Kidney capillary endothelial cell (primary cell): Measurements from ENCODE around the gene PLSCR3.

Source experiments
- DNase-seq: peaks from one replicate; pipeline ENCODE4 v3.0.0-alpha.2; 2018; ENCODE audit warnings: low spot score

PLSCR3 gene

GRCh38 chr17:7394452-7395191, at the start of gene PLSCR3:
Gene PLSCR3 (minus strand): TSS chr17:7394525. CDS start chr17:7394110, 415 bp downstream.
- DNase-seq: peak; percentile 77

- no peak for DNase-seq
Measured at GRCh38 chr17:7443499-7444485, 49.5 kb upstream of the PLSCR3 start.

- DNase-seq: no peak
Measured at GRCh38 chr17:7442142-7442541, 47.8 kb upstream of the PLSCR3 start.

GRCh38 chr17:7441266-7441665, 46.9 kb upstream of the PLSCR3 start:
- no peak for DNase-seq

- no peak for DNase-seq
Measured at GRCh38 chr17:7440834-7441195, 46.5 kb upstream of the PLSCR3 start.

DNA sequence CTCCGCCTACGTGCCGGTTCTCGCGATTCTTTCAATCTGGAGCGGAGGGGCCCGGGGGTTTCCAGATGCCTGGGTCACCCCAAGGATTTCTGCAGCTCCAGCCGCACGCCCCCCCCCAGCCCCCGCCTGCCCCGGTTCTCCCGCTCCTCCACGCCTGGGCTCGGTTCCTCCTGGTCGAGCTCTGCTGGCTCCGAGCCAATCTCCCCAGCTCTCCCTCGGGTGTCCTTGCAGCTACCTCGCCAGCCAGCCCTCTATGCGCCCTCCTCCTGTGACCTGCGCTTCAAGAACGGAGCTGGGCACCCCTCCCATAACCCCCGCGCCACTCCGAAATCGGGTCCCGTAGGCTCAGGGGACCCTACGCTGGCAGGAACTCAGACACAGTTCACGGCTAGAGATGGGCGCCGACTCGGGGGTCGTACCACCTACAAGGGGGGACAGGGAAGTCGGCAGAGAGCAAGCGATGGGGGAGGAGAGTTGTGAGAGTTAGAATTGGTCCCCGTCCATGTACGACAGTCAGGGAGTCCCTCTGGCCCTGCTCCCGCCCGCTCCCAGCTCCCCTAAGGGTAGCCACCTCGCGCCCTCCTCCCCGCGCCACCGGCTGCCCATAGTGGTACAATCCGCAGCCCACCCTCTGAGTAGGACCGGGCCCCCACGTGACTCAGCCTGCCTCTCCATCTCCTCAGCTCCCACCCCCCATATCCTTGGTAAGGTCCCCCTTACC, 45.9 kb upstream of the PLSCR3 start:
- no peak for DNase-seq

DNA sequence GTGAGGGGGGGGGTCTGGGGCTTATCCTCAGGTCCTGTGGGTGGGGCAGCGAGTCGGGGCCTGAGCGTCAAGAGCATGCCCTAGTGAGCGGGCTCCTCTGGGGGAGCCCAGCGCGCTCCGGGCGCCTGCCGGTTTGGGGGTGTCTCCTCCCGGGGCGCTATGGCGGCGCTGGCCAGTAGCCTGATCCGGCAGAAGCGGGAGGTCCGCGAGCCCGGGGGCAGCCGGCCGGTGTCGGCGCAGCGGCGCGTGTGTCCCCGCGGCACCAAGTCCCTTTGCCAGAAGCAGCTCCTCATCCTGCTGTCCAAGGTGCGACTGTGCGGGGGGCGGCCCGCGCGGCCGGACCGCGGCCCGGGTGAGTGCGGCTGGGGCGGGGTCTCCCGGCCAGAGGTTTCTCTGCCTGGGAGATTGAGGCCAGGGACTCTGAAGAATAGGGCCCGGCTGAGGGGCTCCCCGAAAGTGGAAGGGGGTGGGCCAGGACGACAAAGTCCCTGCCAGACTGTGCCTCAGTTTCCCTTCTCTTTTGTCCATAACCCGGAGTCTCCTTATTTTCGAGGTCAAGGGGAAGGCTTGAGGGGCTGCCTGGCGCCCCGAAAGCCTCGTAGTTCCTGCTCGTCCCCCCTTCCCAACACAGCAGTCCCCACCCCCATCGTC, 45.3 kb upstream of the PLSCR3 start, which contains the start of gene FGF11:
Gene FGF11, plus strand, starts transcription at position 51 of the 651 bp plus-strand sequence. Its CDS starts 109 bp downstream, at position 160.
- no peak for DNase-seq

DNA sequence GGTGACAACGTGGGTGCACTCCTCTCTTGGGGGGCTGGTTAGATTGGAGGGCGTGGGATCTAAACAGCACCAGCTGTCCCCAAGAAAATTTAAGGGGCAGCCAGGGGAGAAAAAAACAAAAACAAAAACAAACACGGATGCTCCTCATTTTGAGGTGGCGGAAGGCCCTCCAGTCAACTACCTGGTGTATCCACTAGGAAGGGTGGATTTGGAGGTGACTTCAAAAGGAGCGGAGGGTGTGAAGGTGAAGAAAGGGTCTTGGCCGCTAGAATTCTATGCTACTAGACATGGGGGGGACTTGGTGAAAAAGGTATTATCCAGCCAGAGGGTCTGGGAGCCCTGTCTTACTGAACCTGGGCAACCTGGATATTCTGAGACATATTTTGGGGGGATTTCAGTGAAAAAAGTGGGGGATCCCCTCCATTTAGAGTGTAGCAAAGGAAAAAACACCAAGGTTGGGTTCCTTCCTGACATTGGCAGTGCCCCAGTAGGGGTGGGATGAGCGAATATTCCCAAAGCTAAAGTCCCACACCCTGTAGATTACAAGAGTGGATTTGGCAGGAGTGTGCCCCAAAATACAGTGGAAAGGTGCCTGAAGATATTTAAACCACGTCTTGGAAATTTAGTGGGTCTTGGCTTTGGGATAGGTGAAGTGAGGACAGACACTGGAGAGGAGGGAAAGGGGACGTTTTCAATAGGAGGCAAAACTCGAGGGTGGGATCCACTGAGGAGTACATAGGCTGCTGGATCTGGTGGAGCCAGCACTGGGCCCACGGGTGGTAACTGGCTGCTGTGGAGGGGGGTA, 44.5 kb upstream of the PLSCR3 start:
- DNase-seq: no peak

DNA sequence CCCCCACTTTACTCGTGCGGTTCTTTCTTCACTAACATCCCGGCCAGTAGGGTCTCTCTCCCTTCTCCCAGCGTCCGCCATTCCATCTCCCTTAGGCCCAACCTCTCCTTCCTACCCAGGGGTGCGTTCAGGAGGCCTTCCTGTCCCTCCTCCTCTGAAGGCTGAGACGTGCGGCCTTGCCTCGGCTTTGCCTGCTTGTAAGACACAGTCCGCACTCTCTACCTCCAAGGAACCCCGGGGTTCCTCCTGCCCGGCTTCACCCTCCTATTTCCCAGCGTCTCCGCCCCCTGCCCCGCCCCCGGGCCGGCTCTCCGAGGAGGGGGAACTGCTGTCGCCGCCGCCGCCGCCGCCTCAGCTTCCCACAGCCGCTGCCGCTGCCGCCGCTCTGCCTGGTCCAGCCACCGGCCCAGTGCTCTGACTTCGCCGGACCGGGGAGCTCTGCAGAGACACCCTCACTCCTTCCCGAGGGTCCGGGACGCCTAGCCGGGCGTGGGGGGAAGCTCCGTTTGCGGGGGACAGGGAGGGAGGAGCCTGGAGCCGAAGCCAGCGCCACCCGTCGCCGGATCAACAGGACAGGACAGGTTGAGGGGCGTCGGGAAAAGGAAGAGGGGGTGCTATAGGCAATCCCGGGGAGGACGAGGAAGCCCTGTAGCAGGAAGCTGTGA, 43.8 kb upstream of the PLSCR3 start:
- DNase-seq: no peak

DNA sequence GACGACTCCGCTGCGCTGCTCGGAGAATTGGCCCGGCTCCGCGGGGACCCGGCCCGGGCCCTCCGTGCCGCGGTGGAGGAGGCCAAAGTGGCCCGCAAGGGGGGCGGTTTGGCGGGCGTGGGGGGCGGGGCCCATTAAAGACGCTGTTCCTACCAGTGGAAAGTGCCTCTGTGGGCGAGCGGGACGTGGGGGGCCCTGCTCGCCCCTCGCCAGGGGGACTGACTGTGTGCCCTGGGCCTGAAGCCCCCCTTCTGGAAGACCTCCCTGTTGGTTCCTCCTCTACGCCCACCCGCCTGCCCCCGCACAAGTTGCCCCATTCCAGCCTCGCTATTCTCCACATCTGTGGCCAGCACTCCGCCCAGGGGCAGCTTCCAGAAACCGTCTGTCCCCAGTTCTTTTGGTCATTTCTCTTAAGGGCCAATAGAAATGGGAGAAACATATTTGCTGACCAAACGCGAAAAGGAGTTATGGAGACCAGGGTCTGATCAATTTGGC, 43.1 kb upstream of the PLSCR3 start:
- no peak for DNase-seq

DNA sequence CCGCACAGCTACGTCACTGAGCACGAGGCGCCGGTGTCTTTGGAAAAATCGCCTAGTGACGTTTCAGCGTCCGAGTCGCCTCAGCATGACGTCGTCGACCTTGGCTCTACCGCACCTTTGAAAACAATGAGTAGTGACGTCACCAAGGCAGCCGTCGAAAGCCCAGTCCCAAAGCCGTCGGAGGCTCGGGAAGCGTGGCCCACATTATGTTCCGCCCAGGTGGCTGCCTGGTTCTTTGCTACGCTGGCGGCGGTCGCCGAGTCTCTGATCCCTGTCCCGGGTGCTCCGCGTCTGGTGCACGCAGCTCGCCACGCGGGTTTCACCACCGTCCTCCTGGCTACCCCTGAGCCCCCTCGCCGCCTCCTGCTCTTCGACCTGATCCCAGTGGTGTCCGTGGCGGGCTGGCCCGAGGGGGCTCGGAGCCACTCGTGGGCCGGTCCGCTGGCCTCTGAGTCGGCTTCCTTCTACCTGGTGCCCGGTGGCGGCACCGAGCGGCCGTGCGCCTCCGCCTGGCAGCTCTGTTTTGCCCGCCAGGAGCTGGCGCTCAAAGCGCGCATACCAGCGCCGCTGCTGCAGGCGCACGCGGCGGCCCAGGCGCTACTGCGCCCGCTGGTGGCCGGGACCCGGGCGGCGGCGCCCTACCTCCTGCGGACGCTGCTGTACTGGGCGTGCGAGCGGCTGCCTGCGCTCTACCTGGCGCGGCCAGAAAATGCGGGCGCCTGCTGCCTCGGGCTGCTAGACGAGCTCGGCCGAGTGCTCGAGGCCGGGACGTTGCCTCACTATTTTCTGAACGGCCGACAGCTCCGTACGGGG, 42.4 kb upstream of the PLSCR3 start:
- DNase-seq: peak; percentile 78

- no peak for DNase-seq
Measured at GRCh38 chr17:7435676-7436555, 41.6 kb upstream of the PLSCR3 start.

DNA sequence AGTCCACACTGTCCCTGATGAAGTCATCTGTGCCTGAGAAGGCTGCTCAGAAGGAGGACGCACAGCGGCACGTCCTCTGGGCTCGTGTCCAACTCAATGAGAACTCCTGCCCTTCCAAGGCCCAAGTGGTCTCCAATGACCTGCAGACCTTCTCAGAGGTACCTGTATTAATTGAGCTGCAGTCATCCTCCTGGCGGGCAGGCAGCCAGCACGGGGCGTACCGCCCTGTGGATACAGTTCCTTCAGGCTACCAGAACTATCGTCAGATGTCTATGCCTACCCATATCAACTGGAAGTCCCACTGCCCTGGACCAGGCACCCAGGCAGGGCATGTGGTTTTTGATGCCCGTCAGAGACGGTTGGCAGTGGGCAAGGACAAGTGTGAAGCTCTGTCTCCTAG, 38.0 kb upstream of the PLSCR3 start:
- no peak for DNase-seq

- DNase-seq: no peak
Measured at GRCh38 chr17:7431231-7431630, 36.9 kb upstream of the PLSCR3 start.

GRCh38 chr17:7429722-7430121, 35.4 kb upstream of the PLSCR3 start:
- DNase-seq: no peak

DNA sequence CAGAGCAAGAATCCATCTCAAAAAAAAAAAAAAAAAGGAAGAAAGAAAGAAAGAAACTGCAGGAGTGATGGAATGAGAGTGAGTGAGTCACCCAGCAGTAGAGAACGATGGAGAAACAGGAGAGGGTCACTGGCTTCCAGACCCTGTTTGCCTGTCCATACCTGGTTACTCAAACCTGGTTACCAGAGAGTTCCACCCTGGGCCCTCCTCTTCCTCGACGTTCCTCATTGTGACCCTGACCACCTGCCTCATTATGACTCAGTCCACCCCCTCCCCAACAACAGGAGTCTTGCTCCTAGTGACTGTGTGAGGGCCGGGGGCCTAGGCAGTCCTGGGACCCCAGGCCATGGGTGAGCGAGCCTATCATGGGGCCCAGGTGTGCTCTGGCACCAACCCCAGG, 34.2 kb upstream of the PLSCR3 start, which contains the start of gene SPEM3:
Gene SPEM3, plus strand, starts transcription at position 301 of the 400 bp plus-strand sequence. Its CDS starts 46 bp downstream, at position 347.
- no peak for DNase-seq

GRCh38 chr17:7427549-7427948, 33.2 kb upstream of the PLSCR3 start:
- no peak for DNase-seq

DNA sequence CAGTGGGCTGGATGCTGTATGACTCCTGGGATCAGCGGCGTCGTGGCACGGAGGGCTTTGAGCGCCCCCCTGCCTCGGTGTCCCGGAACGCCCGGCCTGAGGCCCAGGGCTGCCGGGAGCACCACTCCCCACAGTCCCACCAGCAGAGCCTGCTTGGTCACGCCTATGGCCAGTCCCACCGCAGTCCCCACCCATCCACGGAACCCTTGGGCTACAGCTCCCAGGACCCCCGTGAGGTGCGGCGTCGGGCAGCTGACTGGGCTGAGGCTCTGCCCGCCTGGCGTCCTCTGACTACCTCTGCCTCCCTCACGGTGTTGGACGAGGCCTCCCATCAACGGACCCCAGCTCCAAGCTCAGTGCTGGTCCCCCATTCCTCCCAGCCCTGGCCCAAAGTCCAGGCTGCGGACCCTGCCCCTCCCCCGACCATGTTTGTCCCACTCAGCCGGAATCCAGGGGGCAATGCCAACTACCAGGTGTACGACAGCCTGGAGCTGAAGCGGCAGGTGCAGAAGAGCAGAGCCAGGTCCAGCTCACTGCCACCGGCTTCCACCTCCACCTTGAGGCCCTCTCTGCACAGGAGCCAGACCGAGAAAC, 32.7 kb upstream of the PLSCR3 start:
- no peak for DNase-seq
